Sigmoid colon (tissue), 3 donors: Measurements from ENCODE around the gene IPO8.

ENCODE experiments used
- CTCF ChIP-seq, 4 experiments: fragments of 450-650 bp in 3 of 4; fragments of 200-600 bp in 1 of 4; IDR thresholded peaks; one replicate each; pipeline ENCODE4 v1.5.1; 2016 to 2019; ENCODE audit warnings: antibody characterized with exemption in 4 of 4, mild to moderate bottlenecking in 3 of 4, moderate library complexity in 2 of 4
- POLR2A ChIP-seq, 2 donors: fragments of 450-650 bp; IDR thresholded peaks; one replicate each; pipeline ENCODE4 v1.6.1; 2016; ENCODE audit warnings: antibody characterized with exemption in 2 of 2, mild to moderate bottlenecking in 2 of 2, moderate library complexity in 2 of 2

- TF ChIP-seq POLR2A (IDR thresholded peaks at IDR 0.05), result no peak
- TF ChIP-seq CTCF (IDR thresholded peaks at IDR 0.05), result no peak
These were observed 65.3 kb downstream of the IPO8 start for GRCh38 chr12:30630076-30630978.
